Measurements from ENCODE around the gene HPSE. TPM values are rescaled to one million over a fixed set of nuclear protein-coding genes. Genes with fewer than 3 reads are reported as not detected.
A peak's percentile ranks its signal among the peaks of the same experiment; 100 is the strongest.
"Not testable (repeated sequence)": the region's sequence is repeated elsewhere in the genome, so short reads cannot be mapped to it uniquely, and the experiment has no call there.

Gene HPSE
- total RNA-seq, 2 donors from 2014 or later: 2.8 to 4.4 TPM

- intact Hi-C loops (cut with DNase I): not testable (repeated sequence)
Observed at GRCh38 chr4:83290059-83290774, 44.4 kb downstream of the HPSE start.

GRCh38 chr4:83288381-83288780 lies 46.3 kb downstream of the HPSE start:
- not testable (repeated sequence) for DNase-seq (ENCODE audit: low spot score)
- intact Hi-C loops (cut with DNase I): loop anchor here in 1 of 2 donors (10.0 kb wide), 1 partner anchor 214 kb away; no protein-coding TSS in a partner anchor

More at GRCh38 chr4:83290059-83290774, 44.4 kb downstream of the HPSE start:
- DNase-seq (ENCODE audit: low spot score): not testable (repeated sequence)

GRCh38 chr4:83285055-83285407 lies 49.6 kb downstream of the HPSE start:
- DNase-seq (ENCODE audit: low spot score): no peak
- intact Hi-C loops (cut with DNase I): loop anchor here in 1 of 2 donors (10.0 kb wide), 1 partner anchor 210 kb away; no protein-coding TSS in a partner anchor

DNA sequence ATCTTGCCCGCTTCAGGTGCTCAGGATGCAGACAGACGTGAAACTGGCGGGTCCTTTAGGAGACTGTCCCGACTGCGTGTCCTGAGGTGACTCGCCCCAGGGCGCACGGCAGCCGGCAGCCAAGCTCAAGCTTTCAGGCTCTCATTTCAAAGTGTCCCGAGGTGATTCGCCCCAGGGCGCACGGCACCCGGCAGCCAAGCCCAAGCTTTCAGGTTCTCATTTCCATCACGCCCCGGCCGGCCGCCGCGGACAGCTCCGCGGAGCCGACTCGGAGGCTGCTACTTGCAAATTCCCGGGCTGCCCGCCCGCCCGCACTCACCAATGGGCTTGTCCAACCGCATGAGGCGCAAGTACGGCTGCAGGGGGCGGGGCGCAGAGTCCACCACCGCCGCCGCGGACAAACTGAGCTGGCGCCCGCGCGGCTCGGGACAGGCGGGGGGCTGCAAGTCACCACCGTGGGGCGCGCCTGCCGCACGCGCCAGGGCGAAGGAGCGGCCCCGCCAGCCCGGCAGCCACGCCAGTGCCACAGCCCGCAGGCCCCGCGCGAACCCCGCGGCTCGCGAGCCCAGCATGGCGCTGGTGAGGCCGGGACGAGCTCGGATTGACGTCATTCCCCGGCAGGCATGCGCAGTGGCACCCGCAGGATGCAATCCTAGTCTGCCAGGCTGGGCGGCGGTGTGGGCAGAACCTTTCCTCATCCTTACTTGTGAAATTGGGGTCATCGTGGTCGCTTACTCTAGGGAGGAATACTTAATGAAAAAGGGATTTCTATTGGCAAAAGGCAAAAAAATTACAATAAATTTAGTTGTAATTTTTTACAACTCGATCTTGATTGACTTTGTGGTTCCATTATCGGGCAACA lies 50.2 kb downstream of the HPSE start, which contains the start of gene COQ2:
Gene COQ2 (minus strand): TSS at position 606 of the 862 bp plus-strand sequence. CDS start 34 bp downstream, at position 572.
- intact Hi-C loops (cut with DNase I): loop anchor here in 1 of 2 donors (10.0 kb wide), 1 partner anchor 210 kb away; no protein-coding TSS in a partner anchor

GRCh38 chr4:83283181-83283580 lies 51.5 kb downstream of the HPSE start:
- intact Hi-C loops (cut with DNase I): loop anchor here in 1 of 2 donors (10.0 kb wide), 1 partner anchor 208 kb away; no protein-coding TSS in a partner anchor
- DNase-seq (ENCODE audit: low spot score): no peak

More for the DNA sequence above, 50.2 kb downstream of the HPSE start, which contains the start of gene COQ2:
- DNase-seq (ENCODE audit: low spot score): peak; percentile 98

GRCh38 chr4:83282049-83282535 lies 52.6 kb downstream of the HPSE start:
- no peak for DNase-seq (ENCODE audit: low spot score)
- intact Hi-C loops (cut with DNase I): loop anchor here in 1 of 2 donors (10.0 kb wide), 1 partner anchor 207 kb away; no protein-coding TSS in a partner anchor

- intact Hi-C loops (cut with DNase I): loop anchor here in 1 of 2 donors (10.0 kb wide), 1 partner anchor 207 kb away; no protein-coding TSS in a partner anchor
Observed at GRCh38 chr4:83281307-83281706, 53.3 kb downstream of the HPSE start.

GRCh38 chr4:83276299-83277040 lies 58.2 kb downstream of the HPSE start:
- no peak for DNase-seq (ENCODE audit: low spot score)
- intact Hi-C loops (cut with DNase I): no loop called here

More at GRCh38 chr4:83281307-83281706, 53.3 kb downstream of the HPSE start:
- no peak for DNase-seq (ENCODE audit: low spot score)

DNA sequence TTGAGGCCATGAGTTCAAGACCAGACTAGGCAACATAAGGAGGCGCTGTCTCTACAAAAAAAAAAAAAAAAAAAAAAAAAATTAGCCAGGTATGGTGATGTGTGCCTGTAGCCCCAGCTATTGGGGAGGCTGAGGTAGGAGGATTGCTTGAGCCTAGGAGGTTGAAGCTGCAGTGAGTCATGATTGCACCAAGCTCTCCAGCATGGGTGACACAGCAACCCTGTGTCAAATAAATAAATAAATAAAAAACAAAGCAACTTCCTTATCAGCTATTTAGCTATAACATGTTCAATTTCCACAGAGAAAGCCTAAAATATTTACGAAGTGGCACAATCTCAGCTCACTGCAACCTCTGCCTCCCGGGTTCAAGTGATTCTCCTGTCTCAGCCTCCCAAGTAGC lies 60.7 kb downstream of the HPSE start:
- intact Hi-C loops (cut with DNase I); DNase-seq (ENCODE audit: low spot score): not testable (repeated sequence)

DNA sequence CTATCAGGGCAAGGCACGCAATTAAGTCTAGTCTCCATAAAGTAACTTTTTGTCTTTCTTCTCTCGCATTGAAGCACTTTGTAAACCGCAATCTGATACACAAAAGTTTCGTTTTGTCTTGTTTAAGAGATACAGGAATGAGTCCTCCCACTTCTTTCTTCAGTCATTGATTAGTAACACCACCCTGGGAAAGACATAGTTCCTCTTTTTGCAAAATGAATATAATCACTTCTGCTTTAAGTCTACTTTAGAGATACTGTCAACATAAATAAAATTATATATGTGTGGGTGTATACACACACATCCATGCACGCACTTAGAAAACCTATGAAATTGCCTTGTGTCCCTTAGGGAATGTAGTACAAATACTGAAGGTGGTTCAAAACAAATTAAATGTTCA lies 61.7 kb downstream of the HPSE start:
- intact Hi-C loops (cut with DNase I): no loop called here
- DNase-seq (ENCODE audit: low spot score): no peak

GRCh38 chr4:83269256-83269655 lies 65.4 kb downstream of the HPSE start:
- DNase-seq (ENCODE audit: low spot score): no peak
- intact Hi-C loops (cut with DNase I): loop anchor here in 1 of 2 donors (5.0 kb wide), 1 partner anchor 812 kb away; no protein-coding TSS in a partner anchor

DNA sequence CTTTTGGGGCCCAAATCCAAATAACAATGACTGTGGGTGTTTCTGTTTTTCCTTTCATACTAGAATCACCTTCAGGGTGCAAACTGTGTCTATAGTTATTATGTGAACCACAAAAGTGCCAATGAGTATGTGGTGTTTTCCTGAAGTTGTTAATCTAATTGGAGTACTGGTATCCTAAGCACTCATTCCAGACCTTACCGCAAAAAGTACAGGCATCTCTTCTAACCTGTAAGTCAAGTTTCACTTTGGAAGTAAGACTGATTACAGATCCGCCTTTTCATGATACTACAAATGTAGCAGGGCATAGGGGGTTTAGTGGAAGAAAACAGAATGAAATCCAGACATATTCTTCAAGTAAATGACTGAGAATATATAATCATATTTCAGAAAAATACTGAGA lies 66.2 kb downstream of the HPSE start:
- intact Hi-C loops (cut with DNase I): loop anchor here in 1 of 2 donors (5.0 kb wide), 1 partner anchor 811 kb away; no protein-coding TSS in a partner anchor

GRCh38 chr4:83267830-83268475 lies 66.7 kb downstream of the HPSE start:
- intact Hi-C loops (cut with DNase I): loop anchor here in 1 of 2 donors (5.0 kb wide), 1 partner anchor 811 kb away; no protein-coding TSS in a partner anchor
- DNase-seq (ENCODE audit: low spot score): no peak

More for the DNA sequence above, 66.2 kb downstream of the HPSE start:
- DNase-seq (ENCODE audit: low spot score): no peak

GRCh38 chr4:83267121-83267829 lies 67.4 kb downstream of the HPSE start:
- DNase-seq (ENCODE audit: low spot score): peak; percentile 91
- intact Hi-C loops (cut with DNase I): loop anchor here in 1 of 2 donors (5.0 kb wide), 1 partner anchor 810 kb away; no protein-coding TSS in a partner anchor

DNA sequence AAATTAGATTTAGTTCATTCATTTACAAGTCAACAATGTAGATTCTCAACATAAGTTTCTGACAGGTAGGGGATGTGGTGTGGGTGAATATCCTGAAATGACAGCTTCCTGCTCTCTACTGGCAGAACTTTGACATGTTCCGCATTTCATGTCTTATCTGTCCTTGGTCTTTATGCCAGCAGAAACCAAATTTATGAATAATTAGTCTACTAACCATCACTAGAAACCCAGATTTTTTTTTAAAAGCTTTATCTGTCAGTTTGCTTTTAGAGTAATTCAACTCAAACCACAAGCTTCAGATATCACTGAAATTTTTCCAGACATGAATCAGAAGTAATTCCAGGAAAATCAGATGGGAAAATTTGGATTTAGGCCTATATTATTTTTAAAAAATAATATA lies 68.0 kb downstream of the HPSE start:
- no peak for DNase-seq (ENCODE audit: low spot score)
- intact Hi-C loops (cut with DNase I): loop anchor here in 1 of 2 donors (5.0 kb wide), 1 partner anchor 809 kb away; no protein-coding TSS in a partner anchor

DNA sequence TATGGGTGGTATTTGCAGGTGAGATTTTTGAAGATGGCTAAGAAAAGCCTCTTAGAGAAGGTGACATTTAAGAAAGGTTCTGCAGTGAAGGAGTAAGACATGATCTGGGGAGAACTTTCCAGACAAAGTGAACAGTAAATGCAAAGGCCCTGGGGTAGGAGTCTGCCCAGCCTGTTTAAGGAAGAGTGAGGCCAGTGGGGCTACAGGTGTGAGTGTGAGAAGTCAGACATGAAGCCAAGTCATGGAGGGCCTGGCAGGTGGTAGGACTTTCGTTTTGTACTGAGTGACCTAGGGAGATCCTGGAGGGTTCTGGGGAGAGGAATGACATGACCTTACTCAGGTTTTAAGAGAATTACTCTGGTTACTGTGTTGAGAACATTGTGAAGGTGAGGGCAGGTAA lies 71.5 kb downstream of the HPSE start:
- intact Hi-C loops (cut with DNase I): loop anchor here in 1 of 2 donors (5.0 kb wide), 1 partner anchor 191 kb away; no protein-coding TSS in a partner anchor
- no peak for DNase-seq (ENCODE audit: low spot score)

GRCh38 chr4:83262682-83263081 lies 72.0 kb downstream of the HPSE start:
- intact Hi-C loops (cut with DNase I): loop anchor here in 1 of 2 donors (5.0 kb wide), 1 partner anchor 190 kb away; no protein-coding TSS in a partner anchor
- DNase-seq (ENCODE audit: low spot score): no peak

Data from posterior vena cava (tissue), 2 donors.